NOMO-1 (cell line): ENCODE measurements around the gene RHPN2.
"Not testable (repeated sequence)": the region's sequence is repeated elsewhere in the genome, so short reads cannot be mapped to it uniquely, and the experiment has no call there.

Source experiments
- DNase-seq, 2 experiments: peaks; one replicate each; lab custom pipeline; 2025; ENCODE audit not compliant: unreplicated experiment in 2 of 2; lab: John Stamatoyannopoulos, UW

The RHPN2 gene

GRCh38 chr19:33032218-33032781 is 32.4 kb downstream of the RHPN2 start:
- no peak for DNase-seq

- DNase-seq, result no peak
Measured at GRCh38 chr19:33029746-33030303, 34.9 kb downstream of the RHPN2 start.

- not testable (repeated sequence) for DNase-seq
Measured at GRCh38 chr19:33026602-33027001, 38.1 kb downstream of the RHPN2 start.

GRCh38 chr19:33025468-33026238 is 39.0 kb downstream of the RHPN2 start:
- not testable (repeated sequence) for DNase-seq

- DNase-seq, result no peak
Measured at GRCh38 chr19:33024398-33024797, 40.3 kb downstream of the RHPN2 start.

GRCh38 chr19:33022472-33023116 is 42.1 kb downstream of the RHPN2 start:
- DNase-seq, result no peak

- DNase-seq, result not testable (repeated sequence)
Measured at GRCh38 chr19:33010891-33011290, 53.8 kb downstream of the RHPN2 start.

GRCh38 chr19:33008738-33009137 is 56.0 kb downstream of the RHPN2 start:
- no peak for DNase-seq

GRCh38 chr19:33005440-33005839 is 59.2 kb downstream of the RHPN2 start:
- no peak for DNase-seq

- not testable (repeated sequence) for DNase-seq
Measured at GRCh38 chr19:33003424-33004024, 61.2 kb downstream of the RHPN2 start.

GRCh38 chr19:33002126-33002865 is 62.4 kb downstream of the RHPN2 start:
- not testable (repeated sequence) for DNase-seq

- DNase-seq, result no peak
Measured at GRCh38 chr19:33000910-33001309, 63.8 kb downstream of the RHPN2 start.

- DNase-seq, result no peak
Measured at GRCh38 chr19:33000510-33000909, 64.2 kb downstream of the RHPN2 start.

- no peak for DNase-seq
Measured at GRCh38 chr19:32998722-32999121, 66.0 kb downstream of the RHPN2 start.

GRCh38 chr19:32997716-32998355 is 66.9 kb downstream of the RHPN2 start:
- DNase-seq, result no peak

- DNase-seq, result not testable (repeated sequence)
Measured at GRCh38 chr19:32997061-32997464, 67.6 kb downstream of the RHPN2 start.

- not testable (repeated sequence) for DNase-seq
Measured at GRCh38 chr19:32995966-32996365, 68.7 kb downstream of the RHPN2 start.

GRCh38 chr19:32988724-32989123 is 76.0 kb downstream of the RHPN2 start:
- no peak for DNase-seq

- not testable (repeated sequence) for DNase-seq
Measured at GRCh38 chr19:32988254-32988653, 76.4 kb downstream of the RHPN2 start.

- DNase-seq, result not testable (repeated sequence)
Measured at GRCh38 chr19:32982488-32982887, 82.2 kb downstream of the RHPN2 start.
